Glomerular visceral epithelial cell (primary cell): ENCODE results near the gene OR4L1.
"Not testable (repeated sequence)": the region's sequence is repeated elsewhere in the genome, so short reads cannot be mapped to it uniquely, and the experiment has no call there.

Experiments
- DNase-seq: peaks from one replicate; pipeline ENCODE4 v3.0.0-alpha.2; 2016; ENCODE audit errors: extremely low spot score

OR4L1 gene

GRCh38 chr14:20059745-20060144 is at the start of gene OR4L1:
OR4L1 (plus strand) TSS chr14:20060045; CDS start chr14:20060045, 0 bp downstream.
- no peak for DNase-seq

DNA sequence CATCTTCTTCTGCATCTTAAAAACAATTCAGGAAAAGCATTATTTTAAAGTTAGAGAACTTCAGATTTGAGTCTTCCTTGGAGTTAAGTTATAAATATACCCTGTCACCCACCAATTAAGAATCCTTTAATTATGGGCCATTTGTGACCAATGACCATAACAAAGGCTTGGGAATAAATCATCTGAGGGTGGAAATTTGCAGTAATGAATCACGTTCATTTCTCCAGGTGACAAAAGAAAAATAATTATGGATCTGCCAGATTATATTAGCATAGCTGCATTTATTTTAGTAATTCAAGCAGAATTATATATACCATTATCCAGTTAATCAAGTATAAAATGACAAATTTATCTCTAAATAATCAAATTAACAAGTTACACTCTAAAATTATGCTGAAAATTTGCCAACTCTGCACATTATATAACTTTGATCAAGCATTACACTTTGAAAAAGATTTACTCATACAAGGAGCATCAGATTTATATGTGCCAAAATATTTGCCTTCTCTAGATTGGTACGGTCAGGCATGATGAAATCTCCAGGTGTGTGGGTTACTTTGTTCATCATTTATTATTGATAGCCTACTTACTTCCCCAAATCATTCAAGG is 40.5 kb upstream of the OR4L1 start, which contains the start of gene OR4K14:
Gene OR4K14, minus strand, starts transcription at position 51 of the 609 bp plus-strand sequence. CDS start 4,114 bp downstream, outside the sequence.
- no peak for DNase-seq

DNA sequence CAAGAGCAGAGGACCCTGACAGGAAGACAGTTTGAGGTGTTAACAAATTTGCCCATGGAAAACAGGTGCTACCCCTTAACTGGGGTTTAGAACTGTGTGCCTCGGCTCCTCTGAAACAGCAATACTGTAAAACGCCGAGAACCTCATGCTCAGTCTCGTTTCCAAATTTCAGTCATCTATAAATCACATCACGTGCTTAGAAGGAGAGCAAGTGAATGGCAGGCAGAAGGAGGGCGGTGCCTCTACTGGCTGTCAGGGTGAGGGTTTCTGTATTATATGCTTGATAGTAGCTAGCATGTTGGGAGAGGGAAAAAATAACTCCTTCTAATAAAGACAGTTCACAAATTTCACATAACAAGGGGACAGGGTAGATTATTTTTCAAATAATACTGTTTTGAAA is 28.8 kb upstream of the OR4L1 start:
- DNase-seq, result no peak

GRCh38 chr14:20035449-20035848 is 24.4 kb upstream of the OR4L1 start:
- DNase-seq, result no peak

DNA sequence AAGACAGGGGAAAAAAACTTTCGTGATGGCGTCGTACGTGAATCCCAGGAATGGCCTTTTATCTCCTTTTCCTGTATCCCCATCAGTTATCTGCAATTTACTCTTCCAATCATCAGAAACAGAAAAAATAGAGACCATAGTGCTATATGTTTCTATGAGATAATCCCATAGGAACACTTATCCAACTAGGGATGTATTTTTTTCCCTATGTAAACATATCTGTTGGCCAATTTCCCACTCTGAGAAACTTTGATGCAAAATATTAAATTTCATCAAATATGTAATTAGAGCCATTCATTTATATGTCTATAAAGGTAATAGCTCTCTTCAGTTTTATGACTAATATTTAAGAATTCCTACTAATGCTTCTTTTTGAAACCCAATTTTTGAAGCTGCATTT is 23.9 kb upstream of the OR4L1 start, which contains the start of gene OR4K13:
Gene OR4K13, minus strand, starts transcription at position 101 of the 400 bp plus-strand sequence. CDS start 1,280 bp downstream, outside the sequence.
- DNase-seq, result no peak

GRCh38 chr14:20044243-20044642 is 15.6 kb upstream of the OR4L1 start:
- no peak for DNase-seq

DNA sequence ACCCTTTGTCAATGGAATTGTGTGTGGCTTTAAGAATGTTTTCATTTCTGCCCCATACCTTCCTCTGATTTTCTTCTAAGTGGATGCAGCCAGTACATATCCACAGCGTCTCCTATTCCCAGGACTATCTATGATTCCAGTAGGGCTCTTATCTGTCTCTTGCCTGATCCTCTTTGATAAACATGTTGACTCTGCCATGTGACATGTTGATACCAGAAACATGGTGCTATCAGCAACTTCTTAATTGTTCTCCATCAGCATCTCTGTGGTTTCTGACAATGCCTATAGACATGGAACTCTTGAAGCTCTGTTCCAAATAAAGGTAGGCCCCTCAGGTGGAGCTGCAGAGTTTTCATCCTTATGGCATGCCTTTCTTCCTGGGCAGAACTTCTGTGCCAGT is 11.6 kb upstream of the OR4L1 start:
- DNase-seq, result no peak

DNA sequence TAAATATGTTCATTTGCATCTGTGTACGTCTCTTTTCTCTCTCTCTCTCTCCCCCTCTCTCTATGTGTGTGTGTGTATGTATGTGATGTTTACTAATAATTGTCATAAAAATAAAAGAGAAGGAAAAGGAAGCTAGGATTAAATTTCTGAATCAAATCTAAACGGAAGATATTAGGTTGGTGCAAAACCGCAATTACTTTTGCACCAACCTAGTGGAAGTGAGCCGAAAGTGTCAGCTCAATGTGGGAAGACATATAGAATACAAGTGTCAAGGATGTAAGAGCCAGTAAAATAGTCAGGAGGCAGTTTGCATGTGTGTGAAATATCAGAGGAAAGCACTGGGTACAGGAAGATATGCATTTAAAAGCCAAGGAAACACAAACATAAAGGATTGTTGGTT is 32.2 kb downstream of the OR4L1 start:
- DNase-seq, result no peak

DNA sequence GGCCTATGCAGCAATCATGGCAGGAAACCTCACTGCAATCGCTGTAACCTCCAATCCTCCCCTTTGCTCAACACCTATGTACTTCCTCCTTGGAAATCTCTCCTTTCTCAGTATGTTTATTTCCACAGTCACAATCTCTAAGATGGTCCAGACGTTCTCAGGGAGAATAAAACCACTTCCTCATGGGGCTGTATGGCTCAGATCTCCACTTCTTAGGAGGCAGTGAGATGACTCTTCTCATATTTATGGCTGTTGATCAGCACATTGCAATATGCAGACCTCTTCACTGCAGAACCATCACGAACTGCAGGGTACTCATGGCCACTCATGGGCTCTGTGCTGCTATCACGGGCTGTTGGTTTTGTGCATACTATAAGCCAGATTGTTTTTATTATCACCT is 33.6 kb downstream of the OR4L1 start:
- no peak for DNase-seq

DNA sequence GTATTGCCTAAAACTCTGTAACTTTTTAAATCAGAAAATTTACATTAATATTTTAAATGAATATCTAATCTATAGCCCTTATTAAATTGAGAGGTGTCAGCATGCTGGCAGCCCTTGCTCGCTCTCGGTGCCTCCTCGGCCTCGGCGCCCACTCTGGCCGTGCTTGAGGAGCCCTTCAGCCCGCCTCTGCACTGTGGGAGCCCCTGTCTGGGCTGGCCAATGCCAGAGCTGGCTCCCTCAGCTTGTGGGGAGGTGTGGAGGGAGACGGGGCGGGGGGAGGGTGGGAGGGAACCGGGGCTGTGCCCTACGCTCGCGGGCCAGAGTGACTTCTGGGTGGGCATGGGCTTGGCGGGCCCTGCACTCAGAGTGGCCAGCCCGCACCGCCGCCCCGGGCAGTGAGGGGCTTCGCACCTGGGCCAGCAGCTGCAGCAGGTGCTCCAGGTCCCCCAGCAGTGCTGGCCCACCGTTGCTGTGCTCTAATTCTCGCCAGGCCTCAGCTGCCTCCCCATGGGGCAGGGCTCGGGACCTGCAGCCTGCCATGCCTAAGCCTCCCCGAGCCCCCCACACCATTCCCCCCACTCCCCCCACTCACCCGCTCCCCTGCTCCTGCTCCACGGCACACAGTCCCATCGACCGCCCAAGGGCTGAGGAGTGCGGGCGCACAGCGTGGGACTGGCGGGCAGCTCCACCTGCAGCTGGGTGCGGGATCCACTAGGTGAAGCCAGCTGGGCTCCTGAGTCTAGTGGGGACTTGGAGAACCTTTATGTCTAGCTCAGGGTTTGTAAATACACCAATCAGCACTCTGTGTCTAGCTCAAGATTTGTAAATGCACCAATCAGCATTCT is 39.3 kb downstream of the OR4L1 start:
- DNase-seq, result not testable (repeated sequence)

GRCh38 chr14:20110438-20110837 is 50.6 kb downstream of the OR4L1 start, which contains the start of gene OR4K17:
OR4K17 (plus strand) TSS chr14:20110739; CDS start chr14:20117500, 6,761 bp downstream.
- no peak for DNase-seq
